ENCODE measurements around the gene NCAPH2. TPM values are rescaled to one million over a fixed set of nuclear protein-coding genes. Genes with fewer than 3 reads are reported as not detected.
A peak's percentile ranks its signal among the peaks of the same experiment; 100 is the strongest.

The NCAPH2 gene
- polyA plus RNA-seq, 6 donors from 2014 or later, result 33.9 to 43.3 (median 37.6) TPM

DNA sequence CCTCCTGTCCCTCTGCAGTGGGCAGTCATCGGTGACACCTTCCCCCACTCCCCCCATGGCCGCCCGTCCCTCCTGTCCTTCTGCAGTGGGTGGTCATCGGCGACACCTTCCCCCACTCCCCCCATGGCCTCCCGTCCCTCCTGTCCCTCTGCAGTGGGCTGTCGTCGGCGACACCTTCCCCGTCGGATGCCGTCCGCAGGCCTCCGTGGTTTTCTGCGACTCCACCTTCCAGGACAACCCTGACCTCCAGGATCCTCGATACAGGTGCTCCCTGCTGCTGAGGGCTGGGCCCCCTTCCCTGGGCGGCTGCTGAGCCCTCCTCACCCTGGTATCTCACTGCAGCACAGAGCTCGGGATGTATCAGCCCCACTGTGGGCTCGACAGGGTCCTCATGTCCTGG lies 19.1 kb upstream of the NCAPH2 start:
- no peak for DNase-seq
- no peak overlapping the region for H3K4me3 Mint-ChIP-seq
- H3K36me3 Mint-ChIP-seq, result no peaks in the 10 kb centered on the region
- no peak for ATAC-seq (ENCODE audit: low read depth in 2 of 2)
- no peaks in the 10 kb centered on the region for H3K9me3 Mint-ChIP-seq
- peaks cover 0 to 14% (median 5%) of the 10 kb centered on the region in 3 donors for H3K27me3 Mint-ChIP-seq
- no peak overlapping the region for H3K27ac Mint-ChIP-seq
- H3K4me1 Mint-ChIP-seq, result peaks cover 11 to 17% (median 12%) of the 10 kb centered on the region in 3 donors

DNA sequence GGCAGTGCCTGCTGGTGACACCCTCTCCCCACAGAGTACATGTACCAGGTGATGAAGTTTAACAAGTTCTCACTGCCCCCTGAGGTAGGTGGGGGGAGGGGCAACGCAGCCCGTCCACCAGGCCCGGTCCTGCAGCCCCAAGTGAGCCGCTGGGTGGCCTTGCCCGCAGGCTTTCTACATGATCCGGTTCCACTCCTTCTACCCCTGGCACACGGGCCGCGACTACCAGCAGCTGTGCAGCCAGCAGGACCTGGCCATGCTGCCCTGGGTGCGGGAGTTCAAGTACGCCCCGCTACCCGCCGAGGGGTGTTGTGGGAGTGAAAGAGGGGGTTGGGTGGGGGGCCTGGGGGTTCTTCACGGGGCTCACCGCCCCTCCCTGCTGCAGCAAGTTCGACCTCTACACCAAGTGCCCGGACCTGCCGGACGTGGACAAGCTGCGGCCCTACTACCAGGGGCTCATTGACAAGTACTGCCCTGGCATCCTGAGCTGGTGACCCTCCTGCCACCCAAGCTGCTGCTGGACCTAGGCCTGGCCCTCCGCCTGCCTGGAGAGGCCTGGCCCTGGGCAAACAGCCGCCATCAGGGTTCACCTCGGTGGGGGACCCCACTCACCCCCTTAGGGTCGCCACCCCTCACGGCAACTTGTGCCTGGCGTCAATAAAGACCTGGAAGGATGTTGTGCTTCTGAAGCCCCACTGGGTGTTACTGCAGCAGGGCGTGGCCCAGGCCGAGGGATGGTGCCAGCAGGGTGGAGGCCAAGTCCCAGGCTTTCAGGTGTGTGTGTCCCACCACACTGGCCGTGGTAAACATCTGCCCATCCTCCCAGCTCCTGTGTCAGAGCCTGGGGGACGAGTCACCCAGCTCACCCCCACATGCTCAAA lies 18.4 kb upstream of the NCAPH2 start:
- ATAC-seq (ENCODE audit: low read depth in 2 of 2) (no peak), DNase-seq (no peak)
- Mint-ChIP-seq H3K4me3 (no peak overlapping the region), H3K9me3 (no peaks in the 10 kb centered on the region), H3K27me3 (peaks cover 0 to 10% (median 5%) of the 10 kb centered on the region in 3 donors), H3K36me3 (no peaks in the 10 kb centered on the region), H3K27ac (no peak overlapping the region), H3K4me1 (peaks cover 7 to 15% (median 8%) of the 10 kb centered on the region in 3 donors)

DNA sequence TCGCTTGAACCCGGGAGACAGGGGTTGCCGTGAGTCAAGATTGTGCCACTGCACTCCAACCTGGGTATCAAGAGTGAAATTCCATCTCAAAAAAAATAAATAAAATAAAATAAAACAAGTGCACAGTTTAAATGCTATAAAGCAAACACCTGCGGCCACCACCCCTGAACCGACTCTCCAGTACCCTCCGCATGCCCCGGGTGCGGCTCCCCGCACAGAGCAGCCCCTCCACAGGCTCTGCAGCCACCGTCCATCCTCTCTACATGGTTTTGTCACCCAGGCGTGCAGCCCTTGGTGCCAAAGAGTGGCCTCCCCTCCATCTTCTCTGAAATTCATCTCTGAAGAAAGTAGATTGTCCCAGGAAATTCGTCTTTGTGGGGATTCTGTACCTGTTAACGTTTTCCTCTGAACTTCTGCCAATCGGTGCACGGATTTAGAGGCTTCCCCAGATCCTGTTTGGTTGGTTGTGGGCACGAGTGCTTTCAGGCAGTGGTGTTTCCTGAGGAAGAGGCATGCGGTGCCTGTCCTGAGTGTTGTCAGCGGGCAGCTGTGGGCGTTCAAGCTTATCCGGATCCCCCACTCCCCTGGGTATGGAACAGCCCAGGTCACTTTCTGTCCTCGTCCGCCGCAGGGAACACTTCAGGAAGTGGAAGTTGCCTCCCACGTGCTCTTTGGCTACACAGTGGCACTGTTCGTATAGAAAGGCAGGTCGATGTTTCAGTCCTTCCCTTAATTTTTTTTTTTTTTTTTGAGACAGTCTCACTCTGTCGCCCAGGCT lies 17.3 kb upstream of the NCAPH2 start:
- ATAC-seq (ENCODE audit: low read depth in 2 of 2) (peak; percentile 18 to 32), DNase-seq (no peak)
- peaks cover 7 to 12% (median 8%) of the 10 kb centered on the region in 3 donors for H3K4me1 Mint-ChIP-seq
- H3K27me3 Mint-ChIP-seq, result peaks cover 0 to 5% (median 4%) of the 10 kb centered on the region in 3 donors
- peak overlapping the region in 3 of 6 donors; percentile 49 to 76 (median 54) for H3K27ac Mint-ChIP-seq
- H3K36me3 Mint-ChIP-seq, result no peaks in the 10 kb centered on the region
- peak overlapping the region in 4 of 8 donors; percentile 5 to 68 (median 49) for H3K4me3 Mint-ChIP-seq
- H3K9me3 Mint-ChIP-seq, result no peaks in the 10 kb centered on the region

DNA sequence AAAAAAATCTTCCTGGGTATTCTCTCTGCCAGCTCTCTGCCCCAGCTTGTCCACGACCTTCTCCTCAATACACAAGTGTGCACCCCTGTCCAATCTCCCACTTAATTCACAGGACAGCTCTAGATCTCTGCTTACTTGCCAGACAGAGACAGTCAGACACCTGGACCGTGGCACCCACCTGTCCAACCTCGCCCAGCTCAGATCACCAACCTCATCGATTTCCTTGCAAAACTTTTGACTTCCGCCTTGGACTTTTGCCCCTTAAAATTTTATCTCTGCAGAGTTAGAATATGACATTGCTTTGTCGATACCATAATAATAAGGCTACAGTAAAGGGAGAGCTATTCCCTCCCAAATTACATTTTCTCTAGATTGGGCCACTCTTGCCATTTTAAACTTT lies 10.9 kb upstream of the NCAPH2 start:
- DNase-seq (no peak), ATAC-seq (ENCODE audit: low read depth in 2 of 2) (no peak)
- Mint-ChIP-seq H3K36me3 (no peaks in the 10 kb centered on the region), H3K4me3 (no peak overlapping the region), H3K4me1 (peaks cover 7 to 10% (median 8%) of the 10 kb centered on the region in 3 donors), H3K9me3 (no peaks in the 10 kb centered on the region), H3K27me3 (no peaks in the 10 kb centered on the region), H3K27ac (peak overlapping the region in 1 of 6 donors; percentile 13)

DNA sequence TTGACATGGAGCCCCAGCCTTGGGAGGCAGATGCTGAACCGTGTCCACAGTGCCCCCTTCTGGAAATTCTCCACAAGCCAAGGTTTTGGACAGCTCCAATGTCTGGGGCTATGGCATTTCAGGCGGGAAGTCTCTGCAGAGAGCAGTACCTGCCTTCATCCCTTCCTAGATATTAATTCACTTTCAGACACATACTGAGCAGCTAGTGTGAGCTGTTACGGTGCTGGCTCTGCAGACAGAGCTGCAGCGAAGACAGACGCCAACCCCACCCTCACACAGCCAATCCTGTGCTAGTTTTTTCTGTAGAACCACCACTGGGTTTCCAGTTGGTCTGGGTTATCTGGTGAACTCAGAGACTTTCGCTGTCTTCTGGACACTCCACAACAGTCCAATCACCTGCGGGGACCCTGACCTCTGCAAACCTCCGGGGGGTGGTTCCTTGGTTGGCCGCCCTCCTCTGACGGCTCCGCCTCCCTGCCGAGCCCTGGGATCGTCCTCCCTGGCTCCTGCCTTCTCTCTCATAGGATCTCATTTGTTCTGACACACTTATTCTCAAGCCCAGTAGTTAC lies 9.6 kb upstream of the NCAPH2 start:
- Mint-ChIP-seq H3K9me3 (no peaks in the 10 kb centered on the region), H3K27ac (peak overlapping the region in 2 of 6 donors; percentile 42 to 73), H3K27me3 (no peaks in the 10 kb centered on the region), H3K36me3 (no peaks in the 10 kb centered on the region), H3K4me3 (no peak overlapping the region), H3K4me1 (peaks cover 7 to 10% (median 8%) of the 10 kb centered on the region in 3 donors)
- DNase-seq, result peak; percentile 61
- ATAC-seq (ENCODE audit: low read depth in 2 of 2), result peak; percentile 92 to 96

DNA sequence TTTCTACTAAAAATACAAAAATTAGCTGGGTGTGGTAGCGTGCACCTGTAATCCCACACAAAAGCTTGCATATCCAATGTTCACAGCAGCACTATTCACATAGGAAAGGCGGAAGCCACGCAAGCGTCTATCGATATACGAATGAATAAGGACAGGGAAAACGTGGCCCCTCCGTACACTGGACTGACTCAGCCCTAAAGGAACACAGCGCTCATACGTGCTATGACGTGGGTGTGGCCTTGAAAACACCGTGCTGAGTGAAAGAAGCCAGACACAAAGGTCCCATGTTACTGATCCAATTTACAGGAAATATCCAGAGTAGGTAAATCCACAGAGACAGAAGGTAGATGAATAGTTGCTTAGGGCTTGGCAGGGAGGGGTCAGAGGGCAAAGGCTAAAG lies 7.6 kb upstream of the NCAPH2 start:
- ATAC-seq (ENCODE audit: low read depth in 2 of 2), result no peak
- DNase-seq, result no peak
- Mint-ChIP-seq H3K4me3 (peak overlapping the region in 1 of 8 donors; percentile 16), H3K9me3 (no peaks in the 10 kb centered on the region), H3K27ac (no peak overlapping the region), H3K36me3 (no peaks in the 10 kb centered on the region), H3K4me1 (peaks cover 7 to 10% (median 8%) of the 10 kb centered on the region in 3 donors), H3K27me3 (no peaks in the 10 kb centered on the region)

DNA sequence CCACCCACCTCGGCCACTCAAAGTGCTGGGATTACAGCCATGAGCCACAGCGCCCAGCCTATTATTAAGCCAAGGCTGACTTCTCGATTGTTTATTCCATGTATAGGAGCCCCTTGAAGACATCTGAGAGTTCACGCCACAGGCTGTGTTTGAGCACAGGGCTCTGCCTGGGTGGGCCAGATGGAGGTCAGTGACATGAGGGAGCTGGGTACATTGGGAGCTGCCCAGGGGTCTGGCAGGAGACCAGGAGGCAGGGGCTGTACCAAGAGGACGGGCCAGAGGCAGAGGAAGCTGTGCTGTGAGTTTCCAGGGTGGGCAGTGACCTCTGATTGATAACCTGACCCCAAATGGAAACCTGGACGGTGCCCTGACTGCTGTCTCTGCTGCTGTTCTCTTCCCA lies 5.9 kb upstream of the NCAPH2 start:
- Mint-ChIP-seq H3K4me1 (peaks cover 9 to 13% (median 10%) of the 10 kb centered on the region in 3 donors), H3K4me3 (peak overlapping the region in 2 of 8 donors; percentile 53 to 63), H3K27me3 (no peaks in the 10 kb centered on the region), H3K27ac (no peak overlapping the region), H3K36me3 (no peaks in the 10 kb centered on the region), H3K9me3 (no peaks in the 10 kb centered on the region)
- no peak for ATAC-seq (ENCODE audit: low read depth in 2 of 2)
- DNase-seq, result no peak

DNA sequence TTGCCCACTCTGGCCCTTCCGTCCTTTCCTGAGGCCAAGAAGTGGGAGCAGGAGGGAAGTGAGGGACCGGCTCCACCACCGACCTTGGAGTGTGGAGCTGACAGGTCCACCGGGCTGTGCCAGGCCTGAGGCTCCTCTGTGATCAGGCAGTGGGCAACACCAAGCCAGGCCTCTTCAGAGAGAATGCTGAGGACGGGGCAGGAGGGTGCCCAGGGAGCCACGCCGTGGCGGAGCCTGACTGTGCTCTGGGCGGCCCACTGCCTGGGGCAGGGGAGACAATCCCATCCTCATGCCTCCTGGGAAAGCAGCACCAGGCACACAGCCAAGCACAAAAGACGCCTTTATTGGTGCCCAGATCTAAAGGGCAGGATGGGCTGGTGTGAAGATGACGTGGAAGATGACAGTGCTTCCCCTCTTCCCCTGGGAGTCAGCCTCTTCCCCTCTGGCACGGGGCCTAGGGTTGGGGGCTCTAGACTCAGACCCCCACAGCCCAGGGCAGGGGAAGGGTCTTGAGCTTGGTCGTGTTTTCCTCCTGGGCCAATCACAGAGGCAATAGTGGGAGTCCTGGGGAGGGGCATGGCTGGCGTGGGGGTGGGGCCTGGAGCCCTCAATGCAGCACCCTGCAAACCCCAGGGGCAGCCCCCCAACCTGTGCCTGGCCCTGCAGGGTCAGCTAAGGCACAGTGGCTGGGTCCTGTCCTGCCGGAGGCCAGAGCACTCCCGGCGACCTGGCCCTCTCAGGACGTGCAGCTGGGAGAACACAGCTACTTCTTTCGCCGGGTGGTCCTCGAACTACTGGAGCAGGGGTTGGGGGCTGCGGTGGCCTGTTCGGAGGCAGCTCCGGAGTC lies 5.2 kb upstream of the NCAPH2 start:
- ATAC-seq (ENCODE audit: low read depth in 2 of 2) (no peak), DNase-seq (no peak)
- Mint-ChIP-seq H3K36me3 (no peaks in the 10 kb centered on the region), H3K27me3 (no peaks in the 10 kb centered on the region), H3K4me3 (no peak overlapping the region), H3K27ac (no peak overlapping the region), H3K9me3 (no peaks in the 10 kb centered on the region), H3K4me1 (peaks cover 10 to 16% (median 11%) of the 10 kb centered on the region in 3 donors)

DNA sequence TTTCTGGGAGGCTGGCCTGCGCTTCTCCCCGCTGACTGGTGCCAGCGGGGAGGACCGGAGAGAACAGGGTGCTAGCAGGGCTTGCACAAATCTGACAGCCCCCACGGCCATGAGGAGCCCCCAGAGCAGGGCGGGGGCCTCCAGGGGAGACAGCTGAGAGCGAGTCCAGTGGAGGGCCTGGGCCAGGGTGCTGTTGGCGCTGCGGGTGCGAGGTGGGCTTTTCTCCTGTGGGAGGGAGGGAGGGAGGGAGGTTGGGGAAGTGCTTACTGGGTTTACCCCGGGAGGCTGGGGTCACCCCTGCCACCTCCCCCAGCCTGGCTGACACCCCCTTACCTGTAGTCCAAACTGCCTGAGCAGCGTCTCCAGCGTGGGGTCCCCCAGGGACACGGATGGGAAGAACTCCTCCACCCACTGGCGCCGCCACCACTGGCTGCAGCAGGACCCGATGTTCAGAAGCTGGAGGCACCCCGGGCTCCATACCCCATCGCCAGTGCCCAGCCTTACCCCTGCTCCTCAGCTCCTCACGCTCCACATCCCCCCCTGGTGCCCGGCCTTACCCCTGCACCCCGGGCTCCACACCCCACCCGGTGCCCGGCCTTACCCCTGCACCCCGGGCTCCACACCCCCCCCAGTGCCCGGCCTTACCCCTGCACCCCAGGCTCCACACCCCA lies 4.4 kb upstream of the NCAPH2 start:
- H3K4me1 Mint-ChIP-seq, result peaks cover 9 to 11% (median 11%) of the 10 kb centered on the region in 3 donors
- no peak overlapping the region for H3K4me3 Mint-ChIP-seq
- no peak for ATAC-seq (ENCODE audit: low read depth in 2 of 2)
- no peaks in the 10 kb centered on the region for H3K9me3 Mint-ChIP-seq
- H3K36me3 Mint-ChIP-seq, result no peaks in the 10 kb centered on the region
- DNase-seq, result no peak
- no peak overlapping the region for H3K27ac Mint-ChIP-seq
- H3K27me3 Mint-ChIP-seq, result no peaks in the 10 kb centered on the region

DNA sequence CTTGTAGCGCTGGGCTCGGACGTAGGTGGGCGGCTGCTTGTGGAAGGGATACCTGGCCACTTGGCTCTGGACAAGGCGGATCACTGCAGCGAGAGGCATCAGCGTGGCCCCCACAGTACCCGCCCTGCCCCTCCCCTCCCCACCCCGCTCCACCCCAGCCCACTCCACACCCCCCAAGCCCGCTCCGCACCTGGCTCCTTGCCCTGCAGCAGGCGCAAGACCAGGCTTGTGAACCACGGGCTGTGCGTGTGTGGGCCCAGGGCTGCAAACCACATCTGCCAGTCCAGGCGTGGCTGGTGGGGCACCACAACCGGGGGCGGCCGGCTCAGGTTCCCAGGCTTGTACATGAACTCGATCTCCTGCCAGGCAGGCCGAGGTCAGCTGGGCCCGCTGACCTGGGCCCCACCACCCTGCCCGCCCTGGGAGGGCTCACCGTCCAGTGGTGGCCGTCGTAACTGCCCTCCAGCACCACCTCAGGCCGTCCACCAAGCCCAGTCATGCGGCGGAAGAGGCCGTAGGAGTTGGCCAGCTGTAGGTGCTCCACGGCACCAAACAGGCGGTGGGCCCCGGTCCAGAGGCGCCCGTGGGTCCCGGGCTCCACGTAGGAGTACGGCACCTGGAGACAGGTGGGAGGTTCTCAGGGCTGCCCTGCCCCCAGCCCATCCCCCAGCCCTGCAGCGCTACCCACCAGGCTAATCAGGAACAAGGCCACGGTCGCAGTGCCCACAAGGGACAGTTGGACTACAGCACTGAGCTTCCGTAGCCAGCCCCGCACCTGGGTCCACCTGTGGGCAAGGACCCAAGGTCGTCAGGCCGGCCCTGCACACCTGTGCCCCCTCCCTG lies 3.4 kb upstream of the NCAPH2 start:
- DNase-seq, result no peak
- H3K36me3 Mint-ChIP-seq, result no peaks in the 10 kb centered on the region
- no peaks in the 10 kb centered on the region for H3K9me3 Mint-ChIP-seq
- H3K4me1 Mint-ChIP-seq, result peaks cover 18% of the 10 kb centered on the region in 3 donors
- no peak for ATAC-seq (ENCODE audit: low read depth in 2 of 2)
- H3K4me3 Mint-ChIP-seq, result no peak overlapping the region
- no peak overlapping the region for H3K27ac Mint-ChIP-seq
- no peaks in the 10 kb centered on the region for H3K27me3 Mint-ChIP-seq

DNA sequence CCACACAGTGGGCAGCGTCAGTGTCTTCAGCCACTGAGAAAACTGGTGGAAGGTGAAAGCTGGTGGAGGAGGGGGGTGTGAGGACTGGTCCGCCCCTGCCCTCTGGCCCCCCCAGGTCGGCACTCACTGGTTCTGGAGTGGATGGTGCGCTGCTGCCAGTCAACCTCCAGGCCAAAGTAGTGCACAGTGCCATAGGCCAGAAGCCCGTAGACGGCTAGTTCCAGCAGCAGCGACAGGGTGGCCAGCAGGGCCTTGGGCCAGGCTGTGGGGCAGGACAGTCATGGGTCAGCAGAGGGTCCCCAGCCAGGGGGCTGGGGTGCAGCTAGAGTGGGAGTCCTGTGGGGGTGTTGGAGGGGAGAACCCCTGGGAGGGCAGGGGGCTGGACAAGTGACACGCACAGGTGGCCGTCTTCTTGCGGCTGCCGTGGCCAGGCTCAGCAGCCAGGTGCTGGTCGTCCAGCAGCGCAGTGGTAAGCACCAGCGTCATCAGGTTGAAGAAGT lies 2.7 kb upstream of the NCAPH2 start:
- H3K4me3 Mint-ChIP-seq, result peak overlapping the region in 4 of 8 donors; percentile 12 to 96 (median 22)
- H3K9me3 Mint-ChIP-seq, result no peaks in the 10 kb centered on the region
- H3K36me3 Mint-ChIP-seq, result no peaks in the 10 kb centered on the region
- peaks cover 18 to 20% (median 19%) of the 10 kb centered on the region in 3 donors for H3K4me1 Mint-ChIP-seq
- H3K27ac Mint-ChIP-seq, result no peak overlapping the region
- ATAC-seq (ENCODE audit: low read depth in 2 of 2) (no peak), DNase-seq (no peak)
- H3K27me3 Mint-ChIP-seq, result no peaks in the 10 kb centered on the region
